Esophagus squamous epithelium (tissue), 5 donors: ENCODE data around the gene ATRNL1. TPM values are rescaled to one million over a fixed set of nuclear protein-coding genes. Genes with fewer than 3 reads are reported as not detected.
"Not testable (repeated sequence)": the region's sequence is repeated elsewhere in the genome, so short reads cannot be mapped to it uniquely, and the experiment has no call there.

Experiments used
- DNase-seq: peaks from one replicate; lab custom pipeline; 2025; lab: John Stamatoyannopoulos, UW
- H3K27ac ChIP-seq, 4 donors: fragments of 200-600 bp; sonication (generic); one replicate each; pipeline ENCODE4 v1.5.1; 2016 to 2019; ENCODE audit warnings: mild to moderate bottlenecking in 1 of 4
- H3K27me3 ChIP-seq, 4 donors: fragments of 200-600 bp; sonication (generic); 1 replicate in 3 of 4; 2 replicates in 1 of 4; pipeline versions ENCODE4 v1.5.1 to v1.6.0; 2017 to 2021; ENCODE audit warnings: antibody characterized with exemption in 1 of 4
- H3K36me3 ChIP-seq, 3 donors: fragments of 200-600 bp; sonication (generic); one replicate each; pipeline ENCODE4 v1.5.1; 2016 to 2019
- H3K4me1 ChIP-seq, 3 donors: fragments of 200-600 bp; sonication (generic); one replicate each; pipeline ENCODE4 v1.5.1; 2017 to 2019
- H3K4me3 ChIP-seq, 4 donors: fragments of 200-600 bp; sonication (generic); 1 replicate in 3 of 4; 2 replicates in 1 of 4; pipeline ENCODE4 v1.5.1; 2016 to 2019; ENCODE audit warnings: mild to moderate bottlenecking in 2 of 4, moderate library complexity in 1 of 4
- H3K9me3 ChIP-seq, 3 donors: fragments of 200-600 bp; sonication (generic); one replicate each; pipeline ENCODE4 v1.5.1; 2016 to 2019
- POLR2A ChIP-seq, 4 donors: fragments of 450-650 bp; IDR thresholded peaks; one replicate each; pipeline ENCODE4 v1.6.1; 2017; ENCODE audit warnings: antibody characterized with exemption in 4 of 4, mild to moderate bottlenecking in 4 of 4, moderate library complexity in 3 of 4
- WGBS, 2 donors: methylation state at CpG; one replicate each; pipeline ENCODE4 v1.1.5; 2018; 5-methylcytosine and 5-hydroxymethylcytosine counted together
- intact Hi-C: fragments of 100-400 bp; cut with DNase I; formaldehyde crosslinking; loops from one replicate; pipeline ENCODE4 v1.15.0; 2022
- total RNA-seq, 4 donors: library from RNA; depleted of rRNA; stranded (reverse); fragments of >200 nt; gene quantifications; one replicate each; pipeline ENCODE4 v1.1.0, GENCODE V29; 2016
- TF ChIP-seq, protein P1 (sequence below), 6 experiments: fragments of 450-650 bp in 4 of 6; fragments of 200-600 bp in 2 of 6; sonication (generic) in 2 of 6; IDR thresholded peaks; one replicate each; pipeline ENCODE4 v1.5.1; 2016 to 2019; ENCODE audit warnings: antibody characterized with exemption in 6 of 6, mild to moderate bottlenecking in 4 of 6, moderate library complexity in 4 of 6
- donor health status: DM: yes; HTN: yes; CAD: no.

ATRNL1 gene
- total RNA-seq, 4 donors from 2014 or later: 0.64 to 15.1 (median 2.6) TPM

- Histone ChIP-seq H3K4me1 (no peaks in the 10 kb centered on the region), H3K27ac (no peak overlapping the region), H3K27me3 (no peaks in the 10 kb centered on the region), H3K36me3 (no peaks in the 10 kb centered on the region), H3K9me3 (no peaks in the 10 kb centered on the region), H3K4me3 (no peak overlapping the region)
- no peak for TF ChIP-seq POLR2A (IDR thresholded peaks at IDR 0.05)
- TF ChIP-seq, protein P1, sequence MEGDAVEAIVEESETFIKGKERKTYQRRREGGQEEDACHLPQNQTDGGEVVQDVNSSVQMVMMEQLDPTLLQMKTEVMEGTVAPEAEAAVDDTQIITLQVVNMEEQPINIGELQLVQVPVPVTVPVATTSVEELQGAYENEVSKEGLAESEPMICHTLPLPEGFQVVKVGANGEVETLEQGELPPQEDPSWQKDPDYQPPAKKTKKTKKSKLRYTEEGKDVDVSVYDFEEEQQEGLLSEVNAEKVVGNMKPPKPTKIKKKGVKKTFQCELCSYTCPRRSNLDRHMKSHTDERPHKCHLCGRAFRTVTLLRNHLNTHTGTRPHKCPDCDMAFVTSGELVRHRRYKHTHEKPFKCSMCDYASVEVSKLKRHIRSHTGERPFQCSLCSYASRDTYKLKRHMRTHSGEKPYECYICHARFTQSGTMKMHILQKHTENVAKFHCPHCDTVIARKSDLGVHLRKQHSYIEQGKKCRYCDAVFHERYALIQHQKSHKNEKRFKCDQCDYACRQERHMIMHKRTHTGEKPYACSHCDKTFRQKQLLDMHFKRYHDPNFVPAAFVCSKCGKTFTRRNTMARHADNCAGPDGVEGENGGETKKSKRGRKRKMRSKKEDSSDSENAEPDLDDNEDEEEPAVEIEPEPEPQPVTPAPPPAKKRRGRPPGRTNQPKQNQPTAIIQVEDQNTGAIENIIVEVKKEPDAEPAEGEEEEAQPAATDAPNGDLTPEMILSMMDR (IDR thresholded peaks at IDR 0.05): no peak
- intact Hi-C loops: no loop called here
- no peak for DNase-seq
- WGBS, 2 donors: 81 to 82% methylated on average over 2 of the region's 2 CpGs
These were observed 627.0 kb downstream of the ATRNL1 start for GRCh38 chr10:115720121-115720520.

- no peaks in the 10 kb centered on the region for H3K27me3 ChIP-seq
- no peak overlapping the region for H3K27ac ChIP-seq
- no peaks in the 10 kb centered on the region for H3K9me3 ChIP-seq
- no peaks in the 10 kb centered on the region for H3K4me1 ChIP-seq
- DNase-seq: no peak
- 72 to 78% methylated on average over 5 of the region's 5 CpGs for WGBS, 2 donors
- no peak overlapping the region for H3K4me3 ChIP-seq
- intact Hi-C loops: no loop called here
- TF ChIP-seq, protein P1 (IDR thresholded peaks at IDR 0.05): no peak
- no peak for TF ChIP-seq POLR2A (IDR thresholded peaks at IDR 0.05)
- H3K36me3 ChIP-seq: no peaks in the 10 kb centered on the region
These were observed 634.0 kb downstream of the ATRNL1 start for GRCh38 chr10:115727129-115727528.

DNA sequence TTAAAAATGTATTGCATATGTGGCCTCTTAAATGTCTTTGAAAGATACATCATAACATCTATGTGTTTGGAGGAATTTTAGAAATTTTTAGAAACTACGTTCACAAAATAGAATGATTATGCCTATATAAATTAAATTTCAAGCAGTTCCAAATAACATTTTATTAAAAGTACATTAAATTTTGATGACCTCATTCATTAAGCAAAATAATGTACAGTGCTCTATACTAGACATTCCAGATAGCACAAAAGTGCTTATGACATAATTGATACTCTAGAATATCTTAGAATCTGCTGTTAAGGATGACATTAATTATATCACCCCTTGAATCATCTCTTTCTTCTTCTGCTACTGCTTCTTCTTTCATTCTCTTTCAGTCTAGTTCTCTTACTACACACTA is 650.9 kb downstream of the ATRNL1 start:
- intact Hi-C loops: no loop called here
- no peaks in the 10 kb centered on the region for H3K27me3 ChIP-seq
- 78 to 83% methylated on average over 1 of the region's 1 CpG for WGBS, 2 donors
- no peak overlapping the region for H3K27ac ChIP-seq
- TF ChIP-seq POLR2A (IDR thresholded peaks at IDR 0.05): no peak
- TF ChIP-seq, protein P1 (IDR thresholded peaks at IDR 0.05): no peak
- no peak overlapping the region for H3K4me3 ChIP-seq
- H3K36me3 ChIP-seq: no peaks in the 10 kb centered on the region
- H3K9me3 ChIP-seq: no peaks in the 10 kb centered on the region
- H3K4me1 ChIP-seq: no peaks in the 10 kb centered on the region
- no peak for DNase-seq

DNA sequence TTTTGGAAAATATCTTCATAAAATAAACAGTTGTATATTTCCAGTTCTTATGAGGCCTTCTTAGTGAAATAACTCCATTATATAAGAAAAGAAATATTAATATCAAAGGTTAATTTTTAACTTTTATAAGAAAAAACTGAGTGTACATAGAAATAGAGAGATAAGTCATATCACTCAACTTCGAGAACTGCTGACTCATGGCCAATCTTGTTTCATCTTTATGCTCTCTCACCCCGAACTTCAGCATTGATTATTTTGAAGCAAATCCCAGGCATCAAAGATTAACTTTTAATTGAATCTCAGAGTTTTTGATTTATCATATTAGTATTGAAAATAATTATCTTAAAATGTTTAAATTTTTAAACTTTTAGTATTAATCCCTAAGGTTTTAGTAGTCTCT is 652.8 kb downstream of the ATRNL1 start:
- 62 to 67% methylated on average over 2 of the region's 2 CpGs for WGBS, 2 donors
- no peaks in the 10 kb centered on the region for H3K27me3 ChIP-seq
- TF ChIP-seq POLR2A (IDR thresholded peaks at IDR 0.05): no peak
- TF ChIP-seq, protein P1 (IDR thresholded peaks at IDR 0.05): no peak
- no peaks in the 10 kb centered on the region for H3K4me1 ChIP-seq
- H3K27ac ChIP-seq: no peak overlapping the region
- intact Hi-C loops: no loop called here
- H3K9me3 ChIP-seq: no peaks in the 10 kb centered on the region
- no peak overlapping the region for H3K4me3 ChIP-seq
- H3K36me3 ChIP-seq: no peaks in the 10 kb centered on the region
- DNase-seq: no peak

DNA sequence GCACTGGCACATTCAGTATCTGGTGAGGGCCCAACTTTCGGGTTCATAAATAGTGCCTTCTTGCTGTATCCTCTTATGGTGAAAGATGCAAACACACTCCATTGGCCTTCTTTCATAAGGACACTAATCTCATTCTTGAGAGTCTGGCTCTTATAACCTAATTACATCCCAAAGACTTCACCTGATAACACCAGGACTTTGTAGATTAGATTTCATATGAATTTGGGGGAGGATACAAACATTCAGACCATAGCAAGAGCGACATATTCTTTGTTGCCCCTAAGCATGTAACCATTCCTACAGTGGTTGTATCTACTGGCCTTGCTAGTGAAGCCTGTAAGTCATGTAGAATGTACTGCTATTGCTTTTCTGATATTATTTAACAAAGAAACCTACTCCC is 654.6 kb downstream of the ATRNL1 start:
- Histone ChIP-seq H3K9me3 (no peaks in the 10 kb centered on the region), H3K4me3 (no peak overlapping the region), H3K36me3 (no peaks in the 10 kb centered on the region), H3K27ac (no peak overlapping the region), H3K4me1 (no peaks in the 10 kb centered on the region), H3K27me3 (no peaks in the 10 kb centered on the region)
- TF ChIP-seq, protein P1 (IDR thresholded peaks at IDR 0.05): no peak
- TF ChIP-seq POLR2A (IDR thresholded peaks at IDR 0.05): no peak
- 73 to 80% methylated on average over 1 to 2 of the region's 2 CpGs for WGBS, 2 donors
- no peak for DNase-seq
- intact Hi-C loops: no loop called here

GRCh38 chr10:115758488-115758887 is 665.3 kb downstream of the ATRNL1 start:
- 30 to 59% methylated on average over 6 to 8 of the region's 8 CpGs for WGBS, 2 donors

More at GRCh38 chr10:115758488-115758887, 665.3 kb downstream of the ATRNL1 start:
- H3K4me1 ChIP-seq, H3K36me3 ChIP-seq, H3K9me3 ChIP-seq, DNase-seq, H3K27ac ChIP-seq, intact Hi-C loops, H3K27me3 ChIP-seq, H3K4me3 ChIP-seq: not testable (repeated sequence)
